ENCODE measurements around the gene ZNF768.
A peak's percentile ranks its signal among the peaks of the same experiment; 100 is the strongest.
"Not testable (repeated sequence)": the region's sequence is repeated elsewhere in the genome, so short reads cannot be mapped to it uniquely, and the experiment has no call there.

Gene ZNF768

DNA sequence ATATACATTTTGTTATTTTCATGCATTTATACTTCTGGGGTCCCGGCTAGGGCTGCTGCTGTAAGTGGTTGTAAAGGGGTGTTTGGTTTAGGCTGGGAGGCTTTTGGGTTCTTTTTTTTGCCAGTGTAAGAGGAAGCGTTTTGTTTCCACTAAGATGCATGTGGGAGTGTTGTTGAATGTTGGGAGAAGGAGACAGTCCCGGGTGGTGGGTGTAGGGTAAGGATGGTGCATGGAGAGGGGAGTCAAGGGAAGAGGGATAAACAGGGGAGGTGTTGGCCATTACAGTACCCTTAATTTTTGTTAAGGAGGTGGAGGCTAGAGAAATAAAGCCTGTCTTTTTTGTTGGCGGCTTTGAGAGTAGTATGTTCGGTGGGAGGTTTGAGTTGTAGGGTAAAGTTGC, 16.7 kb upstream of the ZNF768 start:
- Mint-ChIP-seq H3K4me3 (no peak overlapping the region), H3K9me3 (no peaks in the 10 kb centered on the region), H3K4me1 (ENCODE audit: low read depth) (peaks cover 5% of the 10 kb centered on the region), H3K27me3 (ENCODE audit: low read depth) (no peaks in the 10 kb centered on the region), H3K36me3 (ENCODE audit: low read depth) (peaks cover 4% of the 10 kb centered on the region), H3K27ac (no peak overlapping the region)

DNA sequence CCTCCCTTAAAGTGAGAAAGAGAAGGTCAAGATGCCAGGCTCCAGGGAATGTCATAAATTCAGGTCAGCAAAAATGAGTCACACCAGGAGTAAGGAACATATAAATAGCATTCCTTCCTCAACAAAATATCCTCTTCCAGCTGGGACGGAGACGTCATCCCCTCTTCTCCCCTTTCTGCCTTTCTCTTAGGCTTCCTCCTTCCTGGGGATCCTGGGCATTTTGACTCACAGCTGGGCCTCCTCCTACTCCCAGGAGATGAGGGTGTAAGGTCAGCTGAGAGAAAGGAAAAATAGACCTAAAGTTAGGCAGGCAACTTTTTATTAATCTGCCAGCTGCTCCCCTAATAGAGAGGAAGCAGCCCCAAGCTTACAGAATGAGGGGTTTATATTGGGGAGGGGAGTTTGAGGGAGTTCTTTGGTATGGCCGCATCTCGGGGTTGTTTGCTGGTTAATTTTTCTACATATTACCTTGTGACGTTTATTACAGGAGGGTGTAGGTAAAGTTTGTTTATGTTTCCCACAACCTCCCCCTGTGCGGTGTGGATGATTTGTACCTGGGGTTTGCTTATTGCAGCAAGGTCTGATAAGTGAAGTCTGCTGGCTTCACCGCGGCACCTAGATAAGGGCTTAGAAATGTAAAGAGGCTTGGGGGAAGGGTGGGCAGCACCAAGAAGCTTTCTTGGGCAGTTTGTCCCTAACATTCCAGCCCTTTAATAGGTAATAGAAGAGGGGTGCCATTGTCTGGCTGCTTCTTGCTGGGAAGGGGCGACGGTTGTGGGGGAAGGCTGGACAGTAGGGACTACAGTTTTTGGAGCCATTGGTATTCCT, 15.3 kb upstream of the ZNF768 start:
- Mint-ChIP-seq H3K27me3 (ENCODE audit: low read depth) (no peaks in the 10 kb centered on the region), H3K36me3 (ENCODE audit: low read depth) (peaks cover 4% of the 10 kb centered on the region), H3K9me3 (no peaks in the 10 kb centered on the region), H3K4me1 (ENCODE audit: low read depth) (peaks cover 10% of the 10 kb centered on the region), H3K4me3 (no peak overlapping the region), H3K27ac (no peak overlapping the region)

DNA sequence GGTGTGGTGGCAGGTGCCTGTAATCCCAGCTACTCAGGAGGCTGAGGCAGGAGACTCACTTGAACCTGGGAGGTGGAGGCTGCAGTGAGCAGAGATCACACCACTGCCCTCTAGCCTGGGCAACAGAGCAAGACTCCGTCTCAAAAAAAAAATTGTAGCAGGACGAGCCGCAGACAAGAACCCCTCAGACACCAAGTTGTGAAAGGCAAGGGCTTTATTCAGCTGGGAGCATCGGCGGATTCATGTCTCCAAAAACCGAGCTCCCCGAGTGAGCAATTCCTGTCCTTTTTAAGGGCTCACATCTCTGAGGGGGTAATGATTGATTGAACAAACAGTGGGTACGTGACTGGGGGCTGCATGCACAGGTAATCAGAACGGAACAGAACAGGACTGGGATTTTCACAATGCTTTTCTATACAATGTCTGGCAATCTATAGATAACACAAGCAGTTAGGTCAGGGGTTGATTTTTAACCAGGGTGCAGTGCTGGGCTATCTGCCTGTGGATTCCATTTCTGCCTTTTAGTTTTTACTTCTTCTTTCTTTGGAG, 14.6 kb upstream of the ZNF768 start:
- H3K4me1 Mint-ChIP-seq (ENCODE audit: low read depth), result peaks cover 12% of the 10 kb centered on the region
- not testable (repeated sequence) for H3K36me3 Mint-ChIP-seq (ENCODE audit: low read depth); H3K27me3 Mint-ChIP-seq (ENCODE audit: low read depth); H3K4me3 Mint-ChIP-seq; H3K27ac Mint-ChIP-seq; H3K9me3 Mint-ChIP-seq

DNA sequence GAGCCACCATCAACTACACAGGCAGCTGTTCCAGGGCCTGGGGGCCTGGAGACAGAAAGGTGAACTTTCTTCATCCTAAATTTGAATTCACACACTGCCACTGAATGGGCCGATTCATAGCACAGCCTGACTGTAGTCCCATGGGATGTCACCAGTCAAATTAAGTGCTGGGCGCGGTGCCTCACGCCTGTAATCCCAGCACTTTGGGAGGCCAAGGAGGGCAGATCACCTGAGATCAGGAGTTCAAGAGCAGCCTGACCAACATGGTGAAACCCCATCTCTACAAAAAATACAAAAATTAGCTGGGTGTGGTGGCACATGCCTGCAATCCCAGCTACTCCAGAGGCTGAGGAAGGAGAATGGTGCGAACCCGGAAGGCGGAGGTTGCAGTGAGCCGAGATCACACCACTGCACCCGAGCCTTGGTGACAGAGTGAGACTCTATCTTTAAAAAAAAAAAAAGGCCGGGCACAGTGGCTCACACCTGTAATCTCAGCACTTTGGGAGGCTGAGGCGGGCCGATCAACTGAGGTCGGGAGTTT, 13.7 kb upstream of the ZNF768 start:
- H3K4me1 Mint-ChIP-seq (ENCODE audit: low read depth), result peaks cover 17% of the 10 kb centered on the region
- not testable (repeated sequence) for H3K9me3 Mint-ChIP-seq; H3K27me3 Mint-ChIP-seq (ENCODE audit: low read depth); H3K27ac Mint-ChIP-seq; H3K36me3 Mint-ChIP-seq (ENCODE audit: low read depth); H3K4me3 Mint-ChIP-seq

DNA sequence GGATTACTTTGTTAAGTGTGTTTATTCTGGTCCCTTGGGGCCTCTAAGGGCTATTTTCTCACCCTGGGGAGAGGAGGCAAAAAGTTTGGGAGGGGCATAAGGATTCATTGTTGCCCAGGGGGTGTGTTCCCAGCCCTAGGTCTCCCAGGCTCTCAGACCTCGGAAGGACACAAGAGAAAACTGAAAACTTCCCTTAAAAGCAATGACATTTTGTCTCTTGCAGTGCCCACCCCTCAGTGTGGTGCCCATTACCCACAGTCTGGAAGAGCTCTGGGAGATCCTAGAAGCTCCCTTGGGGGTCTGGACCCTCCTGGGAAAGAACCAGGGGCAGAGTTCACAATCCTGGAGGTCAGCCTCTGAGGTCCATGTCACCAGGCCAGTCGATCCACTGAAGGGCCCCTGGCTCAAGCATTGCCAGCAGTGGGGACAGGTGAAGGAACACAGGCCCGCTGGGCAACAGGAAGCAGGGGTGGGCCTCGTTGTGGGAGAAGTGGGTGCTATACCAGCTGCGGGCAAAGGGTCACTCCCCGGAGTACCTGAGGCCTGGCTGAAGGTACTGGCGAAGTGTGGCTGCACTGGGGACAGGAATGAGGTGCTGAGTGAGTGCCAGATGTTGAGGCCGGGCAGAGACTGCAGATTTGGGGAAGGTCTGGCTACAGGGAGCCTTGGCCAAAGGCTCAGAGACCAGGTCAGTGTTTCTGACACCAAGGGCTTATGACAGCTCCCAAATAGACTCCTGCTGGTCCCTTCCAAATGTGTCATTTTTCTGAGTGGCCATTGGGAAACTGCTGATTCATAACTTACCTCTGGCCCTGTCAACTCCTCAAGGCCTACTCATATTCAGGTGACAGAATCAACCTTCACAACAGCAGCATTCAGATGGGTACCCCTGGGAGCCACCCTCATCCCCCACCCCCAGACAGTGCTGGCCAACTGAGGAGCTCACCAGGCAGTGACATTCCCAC, 12.9 kb upstream of the ZNF768 start:
- H3K36me3 Mint-ChIP-seq (ENCODE audit: low read depth), result peaks cover 8% of the 10 kb centered on the region
- H3K9me3 Mint-ChIP-seq, result no peaks in the 10 kb centered on the region
- H3K27me3 Mint-ChIP-seq (ENCODE audit: low read depth), result no peaks in the 10 kb centered on the region
- H3K4me3 Mint-ChIP-seq, result no peak overlapping the region
- peaks cover 20% of the 10 kb centered on the region for H3K4me1 Mint-ChIP-seq (ENCODE audit: low read depth)
- H3K27ac Mint-ChIP-seq, result no peak overlapping the region

DNA sequence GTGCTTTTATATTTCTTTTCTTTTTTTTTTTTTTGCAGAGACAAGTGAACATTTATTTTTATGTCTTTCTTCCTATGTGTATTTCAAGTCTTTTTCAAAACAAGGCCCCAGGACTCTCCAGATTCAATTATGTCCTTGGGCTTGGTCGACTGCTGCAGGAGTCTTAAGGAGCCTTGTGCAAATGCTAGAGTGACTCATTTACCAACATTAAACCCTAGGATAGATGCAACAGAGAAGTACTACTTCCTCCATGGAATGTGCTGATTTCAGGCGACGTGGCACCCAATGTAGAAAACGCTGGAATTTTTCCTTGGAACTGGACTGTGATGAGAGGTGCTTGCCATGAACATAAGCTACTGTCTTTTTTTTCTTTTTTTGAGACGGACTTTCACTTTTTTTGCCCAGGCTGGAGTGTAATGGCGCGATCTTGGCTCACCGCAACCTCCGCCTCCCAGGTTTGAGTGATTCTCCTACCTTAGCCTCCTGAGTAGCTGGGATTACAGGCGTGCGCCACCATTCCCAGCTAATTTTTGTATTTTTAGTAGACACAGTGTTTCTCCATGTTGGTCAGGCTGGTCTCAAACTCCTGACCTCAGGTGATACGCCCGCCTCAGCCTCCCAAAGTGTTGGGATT, 10.1 kb upstream of the ZNF768 start:
- H3K9me3 Mint-ChIP-seq; H3K27me3 Mint-ChIP-seq (ENCODE audit: low read depth): not testable (repeated sequence)
- Mint-ChIP-seq H3K36me3 (ENCODE audit: low read depth) (peaks cover 12% of the 10 kb centered on the region), H3K4me3 (peak overlapping the region; percentile 96), H3K27ac (peak overlapping the region; percentile 99), H3K4me1 (ENCODE audit: low read depth) (peaks cover 24% of the 10 kb centered on the region)

DNA sequence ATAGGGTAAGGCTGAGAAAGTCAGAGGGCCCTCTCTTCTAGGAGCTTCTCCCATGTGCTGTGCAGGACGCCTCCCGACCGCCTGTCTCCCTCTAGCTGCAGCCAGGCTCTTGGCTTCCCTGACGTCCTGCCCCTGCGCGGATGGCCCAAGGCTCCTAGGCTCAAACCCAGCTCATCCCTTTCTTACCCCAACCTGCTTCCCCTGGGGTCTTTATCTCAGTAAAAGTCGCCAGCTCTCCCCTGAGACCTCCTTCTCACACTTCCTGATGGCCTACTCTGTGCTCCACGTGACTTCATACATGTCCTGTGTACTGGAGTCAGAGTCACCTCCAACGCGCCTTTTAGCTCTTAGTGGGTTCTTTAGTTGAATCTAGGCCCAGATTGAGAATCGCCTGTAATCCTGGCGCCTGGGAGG, 9.4 kb upstream of the ZNF768 start:
- H3K9me3 Mint-ChIP-seq, result no peaks in the 10 kb centered on the region
- H3K4me1 Mint-ChIP-seq (ENCODE audit: low read depth), result peaks cover 26% of the 10 kb centered on the region
- H3K27ac Mint-ChIP-seq, result peak overlapping the region; percentile 99
- peaks cover 18% of the 10 kb centered on the region for H3K36me3 Mint-ChIP-seq (ENCODE audit: low read depth)
- peak overlapping the region; percentile 96 for H3K4me3 Mint-ChIP-seq
- no peaks in the 10 kb centered on the region for H3K27me3 Mint-ChIP-seq (ENCODE audit: low read depth)

DNA sequence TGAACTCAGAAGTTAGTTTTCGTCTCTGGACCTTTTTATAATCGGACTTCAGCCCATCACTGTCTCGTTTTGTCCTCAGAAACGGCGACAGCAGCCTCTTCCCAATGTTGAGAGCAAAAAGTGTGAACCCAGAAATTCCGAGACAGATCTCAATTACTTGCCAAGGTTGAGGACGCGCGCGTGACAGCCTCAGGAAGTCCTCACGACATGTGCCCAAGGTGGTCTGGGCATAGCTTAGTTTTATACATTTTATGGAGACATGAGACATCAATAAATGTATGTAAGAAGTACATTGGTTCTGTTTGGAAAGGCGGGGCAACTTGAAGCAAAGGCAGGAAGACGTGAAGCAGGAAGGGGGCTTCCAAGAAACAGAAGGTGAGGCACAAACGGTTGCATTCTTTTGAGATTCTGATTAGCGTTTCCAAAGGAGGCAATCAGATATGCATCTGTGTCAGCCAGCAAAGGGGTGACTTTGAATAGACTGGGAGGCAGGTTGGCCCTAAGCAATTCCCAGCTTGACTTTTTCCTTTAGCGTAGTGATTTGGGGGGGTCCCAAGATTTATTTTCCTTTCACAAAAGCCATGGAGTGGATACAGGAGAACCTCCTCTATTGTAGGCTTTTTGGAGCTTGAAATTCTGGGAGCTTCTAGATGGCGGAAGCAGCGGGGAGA, 8.9 kb upstream of the ZNF768 start:
- Mint-ChIP-seq H3K36me3 (ENCODE audit: low read depth) (peaks cover 18% of the 10 kb centered on the region), H3K27ac (peak overlapping the region; percentile 99), H3K4me1 (ENCODE audit: low read depth) (peaks cover 27% of the 10 kb centered on the region)

DNA sequence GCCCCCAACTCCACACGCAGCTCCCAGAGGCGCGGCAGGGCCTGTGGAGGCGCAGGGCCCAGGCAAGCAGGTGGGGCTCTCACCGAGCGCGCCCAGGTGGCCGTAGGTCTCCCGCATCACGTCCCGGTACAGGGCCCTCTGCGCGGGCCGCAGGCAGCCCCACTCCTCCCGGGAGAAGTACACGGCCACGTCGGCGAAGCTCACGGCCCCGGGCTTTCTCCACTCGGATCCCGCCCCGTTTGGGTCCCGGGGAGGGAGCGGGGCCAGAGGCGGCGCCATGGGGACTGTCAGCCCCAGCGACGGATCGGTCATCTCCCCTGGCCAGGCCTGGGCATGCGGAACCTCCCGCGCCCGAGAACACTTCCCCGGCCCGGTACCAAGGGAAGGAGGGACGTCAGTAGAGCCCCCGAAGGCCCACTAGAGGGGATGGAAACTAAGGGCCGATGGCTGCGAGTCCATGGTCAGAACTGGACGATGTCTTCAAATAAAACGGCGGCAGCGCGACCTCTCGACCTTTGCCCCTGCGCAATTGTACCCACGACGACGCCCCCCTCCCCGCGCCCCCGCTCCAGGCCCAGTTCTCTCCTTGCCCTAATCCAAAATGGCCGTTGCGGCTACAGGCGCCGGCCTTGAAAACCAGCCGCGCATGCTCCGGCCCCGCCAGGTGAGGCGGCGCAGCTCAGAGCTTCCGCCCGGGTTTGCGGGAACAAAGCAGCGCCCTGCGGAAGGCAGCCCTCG, 8.2 kb upstream of the ZNF768 start, which contains the start of gene ZNF747:
Gene ZNF747 (minus strand): TSS at position 491 of the 738 bp plus-strand sequence. CDS start 179 bp downstream, at position 312.
- Mint-ChIP-seq H3K36me3 (ENCODE audit: low read depth) (peaks cover 18% of the 10 kb centered on the region), H3K9me3 (no peaks in the 10 kb centered on the region), H3K27ac (peak within 1 kb of the TSS; percentile 99), H3K27me3 (ENCODE audit: low read depth) (no peaks in the 10 kb centered on the region), H3K4me3 (peak within 1 kb of the TSS; percentile 96), H3K4me1 (ENCODE audit: low read depth) (peaks cover 30% of the 10 kb centered on the region)

More for the DNA sequence above, 8.9 kb upstream of the ZNF768 start:
- Mint-ChIP-seq H3K27me3 (ENCODE audit: low read depth) (no peaks in the 10 kb centered on the region), H3K9me3 (no peaks in the 10 kb centered on the region), H3K4me3 (peak overlapping the region; percentile 96)

DNA sequence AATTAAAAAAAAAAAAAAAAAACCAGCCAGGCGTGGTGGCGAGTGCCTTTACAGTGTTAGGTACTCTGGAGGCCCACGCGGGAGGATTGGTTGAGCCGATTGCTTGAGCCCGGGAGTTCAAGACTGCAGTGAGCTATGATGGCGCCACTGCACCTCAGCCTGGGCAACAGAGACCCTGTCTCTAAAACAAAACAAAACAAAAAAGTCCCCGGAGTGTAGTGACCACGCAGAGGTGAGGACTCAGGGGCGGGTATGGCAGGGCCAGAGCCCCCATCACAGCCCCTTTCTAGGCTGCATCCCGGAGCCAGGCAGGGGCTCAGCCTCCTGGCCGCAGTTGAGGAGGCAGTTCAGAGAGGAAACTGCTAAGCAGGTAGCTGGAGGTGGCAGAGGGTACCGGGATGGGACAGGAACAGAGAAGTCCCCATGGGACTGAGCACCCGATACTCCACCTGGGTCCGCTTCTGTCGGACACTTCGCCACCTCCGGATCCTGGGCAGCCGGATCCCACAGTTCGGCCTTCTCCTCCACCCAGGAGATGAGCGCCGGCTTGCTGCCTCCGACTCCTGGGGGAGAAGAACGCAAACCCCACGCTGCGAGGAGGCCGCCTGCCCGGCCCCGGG, 7.5 kb upstream of the ZNF768 start:
- H3K27ac Mint-ChIP-seq, result peak overlapping the region; percentile 87
- H3K9me3 Mint-ChIP-seq, result no peaks in the 10 kb centered on the region
- peaks cover 32% of the 10 kb centered on the region for H3K4me1 Mint-ChIP-seq (ENCODE audit: low read depth)
- peaks cover 17% of the 10 kb centered on the region for H3K36me3 Mint-ChIP-seq (ENCODE audit: low read depth)
- peak overlapping the region; percentile 96 for H3K4me3 Mint-ChIP-seq
- H3K27me3 Mint-ChIP-seq (ENCODE audit: low read depth), result no peaks in the 10 kb centered on the region

DNA sequence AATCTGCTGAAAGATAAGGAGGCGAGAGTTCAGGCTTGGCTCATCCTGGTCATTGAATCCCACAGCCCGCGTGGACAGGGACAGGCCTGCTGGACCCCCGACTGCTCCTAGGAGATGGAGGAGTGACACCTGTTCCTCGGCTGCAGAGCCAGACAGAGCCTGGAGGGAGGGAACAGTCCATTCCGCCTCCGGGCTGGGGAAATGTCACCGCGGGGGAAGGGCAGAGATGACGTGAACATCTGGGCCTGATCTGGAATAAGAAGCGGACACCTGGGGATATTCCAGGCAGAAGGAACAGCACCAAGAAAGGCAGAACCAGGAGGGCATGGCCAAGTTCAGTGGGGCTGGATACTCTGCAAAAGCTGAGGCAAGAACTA, 6.8 kb upstream of the ZNF768 start:
- no peaks in the 10 kb centered on the region for H3K27me3 Mint-ChIP-seq (ENCODE audit: low read depth)
- H3K36me3 Mint-ChIP-seq (ENCODE audit: low read depth), result peaks cover 15% of the 10 kb centered on the region
- H3K9me3 Mint-ChIP-seq, result no peaks in the 10 kb centered on the region
- H3K4me1 Mint-ChIP-seq (ENCODE audit: low read depth), result peaks cover 36% of the 10 kb centered on the region
- peak overlapping the region; percentile 70 for H3K27ac Mint-ChIP-seq
- peak overlapping the region; percentile 79 for H3K4me3 Mint-ChIP-seq

DNA sequence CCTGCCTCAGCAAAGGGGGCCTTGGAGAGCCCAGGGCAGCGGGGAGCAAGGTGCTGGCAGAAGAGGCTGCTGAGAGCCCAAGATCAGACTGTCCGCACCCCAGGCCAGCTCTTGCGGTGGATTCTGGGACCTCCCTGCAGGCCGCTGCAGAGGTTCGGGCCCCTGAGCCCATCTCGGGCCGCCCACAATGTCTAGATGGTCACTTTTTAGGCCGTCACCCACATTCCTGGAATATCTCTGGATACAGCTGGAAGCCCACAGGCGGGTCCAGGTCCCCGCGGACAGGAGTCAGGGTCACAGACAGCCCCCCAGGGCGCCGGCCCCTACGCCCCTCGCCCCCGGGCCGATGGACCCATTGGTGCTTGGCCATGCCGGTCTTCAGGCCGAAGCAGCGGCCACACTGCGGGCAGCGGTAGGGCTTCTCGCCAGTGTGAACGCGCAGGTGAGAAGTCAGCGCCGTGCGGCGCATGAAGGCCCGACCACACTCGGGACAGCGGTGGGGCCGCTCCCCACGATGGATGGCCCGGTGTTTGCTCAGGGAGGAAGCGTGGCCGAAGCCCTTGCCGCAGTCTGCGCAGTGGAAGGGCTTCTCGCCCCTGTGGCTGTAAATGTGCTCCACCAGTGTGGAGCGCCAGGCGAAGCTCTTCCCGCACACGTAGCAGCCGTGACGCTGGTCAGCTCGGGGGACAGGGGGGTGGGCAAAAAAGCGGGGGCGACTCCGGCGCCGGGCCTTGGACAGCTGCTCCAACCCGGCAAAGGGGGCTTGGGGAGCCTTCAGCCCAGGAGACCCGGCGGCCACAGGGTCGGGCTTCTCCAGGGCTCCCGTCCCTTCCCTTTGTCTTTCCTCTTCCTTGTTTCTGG, 6.1 kb upstream of the ZNF768 start:
- Mint-ChIP-seq H3K36me3 (ENCODE audit: low read depth) (peaks cover 15% of the 10 kb centered on the region), H3K9me3 (no peaks in the 10 kb centered on the region), H3K27ac (no peak overlapping the region)

More for the DNA sequence above, 6.1 kb upstream of the ZNF768 start:
- Mint-ChIP-seq H3K4me1 (ENCODE audit: low read depth) (peaks cover 41% of the 10 kb centered on the region), H3K27me3 (ENCODE audit: low read depth) (no peaks in the 10 kb centered on the region), H3K4me3 (no peak overlapping the region)
